ENCODE measurements around the gene HOXA6.

HOXA6 gene

GRCh38 chr7:27137640-27138315 lies 9.8 kb downstream of the HOXA6 start:
- no peak for DNase-seq

DNA sequence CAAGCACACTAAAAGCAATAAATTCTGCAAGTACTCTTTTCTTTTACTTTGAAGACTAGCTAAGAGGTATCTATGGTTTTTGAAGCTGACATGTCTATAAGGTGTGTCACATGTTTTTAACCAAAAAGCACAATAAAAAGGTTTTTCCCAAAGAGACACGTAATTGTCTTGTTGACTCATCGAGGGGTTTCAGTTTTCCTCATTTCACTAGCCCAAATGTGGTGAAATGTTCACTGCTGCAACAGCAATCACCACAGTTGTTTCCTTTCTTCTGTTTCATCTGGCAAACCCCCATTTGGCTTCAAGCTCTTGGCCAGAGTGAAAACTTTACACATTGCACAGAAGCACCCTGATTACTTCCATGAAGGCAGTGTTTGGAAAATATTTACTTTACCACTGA lies 13.2 kb downstream of the HOXA6 start:
- no peak for DNase-seq

- no peak for DNase-seq
These were observed 14.0 kb downstream of the HOXA6 start for GRCh38 chr7:27133409-27134231.

DNA sequence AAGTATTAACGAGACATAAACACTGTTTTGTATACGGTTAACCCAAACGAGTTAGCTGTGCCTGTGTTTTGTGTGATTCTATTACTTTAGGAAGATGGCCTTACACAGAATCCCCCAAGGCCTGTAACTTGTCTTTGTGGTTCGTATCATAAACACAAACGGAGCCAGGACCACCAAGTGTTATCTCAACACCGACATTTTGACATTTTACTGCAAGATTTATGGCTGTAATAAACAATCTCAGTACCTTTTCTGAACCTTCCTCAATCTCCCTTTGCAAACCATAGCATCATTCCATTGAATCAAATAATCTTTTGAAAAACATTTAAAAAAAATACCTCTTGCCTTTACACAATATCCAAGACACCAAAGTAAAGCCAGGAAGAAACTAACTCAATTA lies 14.6 kb downstream of the HOXA6 start:
- DNase-seq: no peak

DNA sequence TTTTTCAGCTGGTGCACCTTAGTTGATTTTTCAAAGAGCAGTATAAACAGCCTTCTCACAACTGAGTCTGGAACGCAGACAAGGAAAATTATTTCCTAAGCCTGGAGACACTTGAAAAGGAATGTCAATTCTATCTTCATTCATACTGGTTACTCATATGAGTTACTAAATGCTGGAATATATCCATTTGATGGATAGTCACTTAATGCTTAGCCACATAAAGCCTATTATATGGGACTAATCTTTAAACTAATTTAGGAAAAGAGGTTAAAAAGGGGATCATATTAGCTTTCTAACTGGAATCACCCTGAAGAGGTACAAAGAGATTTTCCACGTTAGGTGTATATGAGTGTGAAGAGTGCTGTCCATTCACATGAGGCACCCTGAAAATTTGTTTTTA lies 15.4 kb downstream of the HOXA6 start:
- no peak for DNase-seq

DNA sequence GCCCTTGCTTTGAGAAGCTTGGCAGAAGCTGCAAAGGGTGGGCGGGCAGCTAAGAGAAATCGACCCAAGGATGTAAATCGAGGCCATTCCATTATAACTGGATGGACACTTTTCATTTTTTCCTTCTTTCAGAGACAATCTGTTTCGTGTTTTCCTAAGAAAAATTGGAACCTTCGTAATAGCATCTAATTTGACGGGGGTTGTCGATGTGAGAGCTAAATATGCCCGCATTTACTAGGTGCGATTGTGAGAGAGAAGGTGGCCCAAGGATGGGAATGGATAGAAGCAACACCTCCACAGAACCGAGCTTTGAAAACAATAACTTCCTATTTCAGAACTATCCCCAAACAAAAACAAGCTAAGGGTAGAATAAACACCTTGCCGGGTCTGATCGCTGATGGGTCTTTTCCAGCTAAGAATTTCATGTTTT lies 16.2 kb downstream of the HOXA6 start:
- DNase-seq: no peak

- DNase-seq: peak; percentile 17
These were observed 16.8 kb downstream of the HOXA6 start, which contains the start of gene HOXA4 for GRCh38 chr7:27130540-27131389. Gene HOXA4, minus strand, starts transcription at chr7:27130757. Its CDS starts 24 bp downstream, at chr7:27130733.

DNA sequence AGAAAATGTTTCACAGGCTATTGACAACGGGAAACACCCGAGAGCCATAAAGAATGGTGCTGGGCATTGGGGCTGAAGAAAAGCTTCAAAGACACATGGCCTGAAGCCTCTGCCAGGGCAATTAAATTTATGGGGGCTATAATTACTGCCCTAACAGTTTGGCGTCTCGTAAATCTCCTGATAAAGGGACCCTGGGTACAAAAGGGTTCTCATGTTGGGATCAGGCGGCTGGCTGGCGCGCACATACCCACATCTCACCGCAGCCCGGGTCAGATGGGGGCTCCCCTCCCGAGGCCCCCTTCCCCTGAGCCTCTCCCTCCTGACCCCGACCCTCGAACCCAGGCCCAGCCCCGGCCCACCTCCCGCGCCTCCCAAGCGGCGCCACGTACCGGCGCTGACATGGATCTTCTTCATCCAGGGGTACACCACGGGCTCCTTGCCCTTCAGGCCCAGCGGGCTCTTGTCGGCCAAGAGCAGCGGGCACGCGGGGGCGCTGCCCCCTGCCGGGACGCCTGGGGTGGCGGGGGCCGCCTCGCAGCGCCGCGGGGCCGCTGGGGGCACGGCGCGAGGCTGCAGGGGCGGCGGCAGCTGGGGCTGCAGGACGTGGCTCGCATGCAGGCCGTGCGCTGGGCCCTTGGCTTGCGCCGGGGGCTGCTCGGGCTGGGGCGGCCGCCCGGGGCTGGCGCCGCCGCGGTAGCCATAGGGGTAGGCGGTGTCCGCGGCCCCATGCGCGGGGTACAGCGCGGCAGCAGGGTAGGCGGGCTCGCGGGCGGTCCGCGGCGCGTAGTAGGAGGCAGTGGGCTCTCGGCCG lies 17.6 kb downstream of the HOXA6 start:
- no peak for DNase-seq

GRCh38 chr7:27128776-27129728 lies 18.5 kb downstream of the HOXA6 start:
- no peak for DNase-seq

- DNase-seq: no peak
These were observed 19.5 kb downstream of the HOXA6 start for GRCh38 chr7:27128034-27128433.

GRCh38 chr7:27126596-27127327 lies 20.8 kb downstream of the HOXA6 start:
- DNase-seq: no peak

DNA sequence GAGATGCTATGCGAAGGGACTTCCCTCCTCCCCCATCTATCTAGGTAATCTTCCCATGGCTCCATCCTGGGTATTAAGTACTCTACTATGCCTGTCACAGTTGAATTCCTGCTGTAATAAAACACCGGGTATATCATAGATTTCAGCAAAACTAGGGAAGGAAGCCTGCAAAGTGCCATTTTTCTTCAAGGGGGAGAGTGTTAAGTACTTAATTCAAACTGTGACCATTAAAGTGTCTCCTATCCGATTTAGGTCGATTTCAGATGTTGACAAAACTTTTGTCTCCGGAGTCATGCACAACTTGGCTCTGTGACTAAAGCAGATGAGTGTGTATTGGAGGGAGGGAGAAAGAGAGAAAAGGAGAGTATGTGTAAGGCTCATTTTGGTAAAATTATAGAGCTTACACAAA lies 21.6 kb downstream of the HOXA6 start:
- no peak for DNase-seq

GRCh38 chr7:27124902-27125689 lies 22.5 kb downstream of the HOXA6 start:
- DNase-seq: no peak

DNA sequence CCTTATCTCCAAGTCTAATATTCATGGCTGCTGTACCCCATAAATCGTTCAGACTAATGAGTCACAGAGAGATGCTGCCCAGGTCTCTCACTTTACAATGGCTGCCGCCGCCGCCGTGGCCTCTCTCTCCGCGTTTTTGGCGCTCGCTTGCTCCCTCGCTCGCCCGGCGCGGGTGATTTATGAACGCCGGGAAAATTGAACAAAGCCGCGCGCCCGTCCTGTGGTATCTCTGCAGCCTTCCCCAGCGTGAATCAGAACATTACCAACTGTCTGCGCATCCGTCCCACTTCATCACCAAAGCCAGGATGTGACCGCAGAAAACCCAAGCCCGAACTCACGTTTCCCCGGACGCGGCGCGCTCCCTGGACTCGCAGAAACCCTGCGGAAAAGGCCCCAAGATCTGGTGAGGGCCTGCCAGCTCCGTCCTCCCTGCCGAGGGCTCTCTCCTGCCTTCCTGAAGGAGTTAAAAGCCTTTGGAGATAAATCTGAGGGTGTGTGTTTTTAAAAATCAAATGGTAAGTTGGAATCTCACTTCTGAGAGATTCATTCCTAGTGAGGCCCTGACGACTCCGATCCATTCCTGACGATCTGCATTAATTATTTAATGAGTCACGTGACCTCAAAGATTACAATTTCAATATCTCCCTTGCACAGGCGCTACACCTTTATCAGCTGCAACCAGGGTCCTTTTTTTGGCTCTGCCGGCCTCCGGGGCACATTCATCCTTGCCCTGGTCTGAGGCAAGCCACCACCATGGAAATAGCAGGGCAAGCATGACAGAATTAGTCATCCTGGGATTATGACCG lies 23.3 kb downstream of the HOXA6 start:
- peak; percentile 29 for DNase-seq

GRCh38 chr7:27123477-27124053 lies 24.0 kb downstream of the HOXA6 start:
- no peak for DNase-seq

GRCh38 chr7:27123007-27123476 lies 24.5 kb downstream of the HOXA6 start:
- DNase-seq: no peak

- no peak for DNase-seq
These were observed 25.3 kb downstream of the HOXA6 start for GRCh38 chr7:27122077-27122910.

Data from fibroblast of skin of back (primary cell).